Neural cell (in vitro differentiated cells): ENCODE results near the gene CAPZA2.

ENCODE experiments used
- EZH2 ChIP-seq: fragments of 200-600, 300-800 bp; shearing (Covaris generic), sonication (generic); IDR thresholded peaks from 2 replicates; pipeline ENCODE4 v1.6.1; 2014; ENCODE audit warnings: antibody characterized with exemption, low read length, borderline replicate concordance, mild to moderate bottlenecking; ENCODE audit not compliant: insufficient read depth, poor library complexity, severe bottlenecking
- POLR2AphosphoS5 ChIP-seq: IDR thresholded peaks from 2 replicates; pipeline ENCODE4 v1.6.1; 2012
- REST ChIP-seq: IDR thresholded peaks from 2 replicates; pipeline ENCODE4 v1.6.1; 2012; ENCODE audit warnings: borderline replicate concordance
- TF ChIP-seq, protein P1 (sequence below): fragments of 450-650 bp; IDR thresholded peaks from 2 replicates; pipeline ENCODE4 v1.5.1; 2014; ENCODE audit warnings: antibody characterized with exemption, mild to moderate bottlenecking, moderate library complexity; ENCODE audit not compliant: poor library complexity, severe bottlenecking

DNA sequence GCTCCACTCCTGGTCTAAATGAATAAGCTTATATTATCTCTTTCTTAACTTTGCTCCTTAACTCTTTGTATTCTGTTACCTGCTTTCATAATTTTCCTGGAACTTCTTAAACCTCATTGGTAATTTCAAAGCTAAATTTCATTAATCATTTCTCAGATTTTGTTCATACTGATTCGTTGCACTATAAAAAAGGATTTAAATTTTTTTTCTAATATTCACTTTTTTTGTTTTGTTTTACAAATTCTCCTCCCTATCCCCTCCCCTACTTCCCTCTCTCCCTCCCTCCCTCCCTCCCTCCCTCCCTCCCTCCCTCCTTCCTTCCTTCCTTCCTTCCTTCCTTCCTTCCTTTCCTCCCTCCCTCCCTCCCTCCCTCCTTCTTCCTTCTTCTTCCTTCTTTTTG lies 105.6 kb downstream of the CAPZA2 start:
- no peak for TF ChIP-seq POLR2AphosphoS5
- TF ChIP-seq, protein P1, sequence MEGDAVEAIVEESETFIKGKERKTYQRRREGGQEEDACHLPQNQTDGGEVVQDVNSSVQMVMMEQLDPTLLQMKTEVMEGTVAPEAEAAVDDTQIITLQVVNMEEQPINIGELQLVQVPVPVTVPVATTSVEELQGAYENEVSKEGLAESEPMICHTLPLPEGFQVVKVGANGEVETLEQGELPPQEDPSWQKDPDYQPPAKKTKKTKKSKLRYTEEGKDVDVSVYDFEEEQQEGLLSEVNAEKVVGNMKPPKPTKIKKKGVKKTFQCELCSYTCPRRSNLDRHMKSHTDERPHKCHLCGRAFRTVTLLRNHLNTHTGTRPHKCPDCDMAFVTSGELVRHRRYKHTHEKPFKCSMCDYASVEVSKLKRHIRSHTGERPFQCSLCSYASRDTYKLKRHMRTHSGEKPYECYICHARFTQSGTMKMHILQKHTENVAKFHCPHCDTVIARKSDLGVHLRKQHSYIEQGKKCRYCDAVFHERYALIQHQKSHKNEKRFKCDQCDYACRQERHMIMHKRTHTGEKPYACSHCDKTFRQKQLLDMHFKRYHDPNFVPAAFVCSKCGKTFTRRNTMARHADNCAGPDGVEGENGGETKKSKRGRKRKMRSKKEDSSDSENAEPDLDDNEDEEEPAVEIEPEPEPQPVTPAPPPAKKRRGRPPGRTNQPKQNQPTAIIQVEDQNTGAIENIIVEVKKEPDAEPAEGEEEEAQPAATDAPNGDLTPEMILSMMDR = no peak
- no peak for TF ChIP-seq EZH2
- no peak for TF ChIP-seq REST
